ENCODE data around the gene DKK3.
A peak's percentile ranks its signal among the peaks of the same experiment; 100 is the strongest.

The DKK3 gene

GRCh38 chr11:12029738-12030363, 21.4 kb upstream of the DKK3 start:
- ATAC-seq: no peak
- DNase-seq: no peak

- DNase-seq (no peak), ATAC-seq (no peak)
These were observed 20.7 kb upstream of the DKK3 start for GRCh38 chr11:12029119-12029518.

GRCh38 chr11:12028303-12028702, 19.9 kb upstream of the DKK3 start:
- no peak for ATAC-seq
- no peak for DNase-seq

- DNase-seq (no peak), ATAC-seq (no peak)
These were observed 18.1 kb upstream of the DKK3 start for GRCh38 chr11:12026331-12027211.

GRCh38 chr11:12024254-12024926, 16.0 kb upstream of the DKK3 start:
- no peak for DNase-seq
- no peak for ATAC-seq

GRCh38 chr11:12023015-12023414, 14.6 kb upstream of the DKK3 start:
- DNase-seq: no peak
- no peak for ATAC-seq

- ATAC-seq (no peak), DNase-seq (no peak)
These were observed 12.1 kb upstream of the DKK3 start for GRCh38 chr11:12020546-12020945.

GRCh38 chr11:12019866-12020416, 11.5 kb upstream of the DKK3 start:
- ATAC-seq: no peak
- no peak for DNase-seq

GRCh38 chr11:12019337-12019736, 10.9 kb upstream of the DKK3 start:
- ATAC-seq (no peak), DNase-seq (no peak)

GRCh38 chr11:12017865-12018453, 9.5 kb upstream of the DKK3 start:
- ATAC-seq (no peak), DNase-seq (no peak)

GRCh38 chr11:12017243-12017678, 8.8 kb upstream of the DKK3 start:
- DNase-seq (no peak), ATAC-seq (no peak)

GRCh38 chr11:12016246-12016645, 7.8 kb upstream of the DKK3 start:
- DNase-seq: no peak
- ATAC-seq: no peak

GRCh38 chr11:12015486-12015885, 7.1 kb upstream of the DKK3 start:
- DNase-seq (no peak), ATAC-seq (no peak)

- DNase-seq (no peak), ATAC-seq (no peak)
These were observed 5.4 kb upstream of the DKK3 start for GRCh38 chr11:12013781-12014180.

- ATAC-seq (no peak), DNase-seq (no peak)
These were observed 1.3 kb upstream of the DKK3 start for GRCh38 chr11:12009617-12010321.

- ATAC-seq: peak; percentile 40
- DNase-seq: no peak
These were observed 577 bp upstream of the DKK3 start for GRCh38 chr11:12008790-12009616.

GRCh38 chr11:12007230-12007593, 1.2 kb downstream of the DKK3 start:
- ATAC-seq: no peak
- no peak for DNase-seq

GRCh38 chr11:12006552-12007229, 1.7 kb downstream of the DKK3 start:
- no peak for DNase-seq

GRCh38 chr11:12005476-12005875, 3.0 kb downstream of the DKK3 start:
- DNase-seq: no peak

More at GRCh38 chr11:12006552-12007229, 1.7 kb downstream of the DKK3 start:
- ATAC-seq: no peak

GRCh38 chr11:12005061-12005460, 3.4 kb downstream of the DKK3 start:
- no peak for DNase-seq
- no peak for ATAC-seq

More at GRCh38 chr11:12005476-12005875, 3.0 kb downstream of the DKK3 start:
- ATAC-seq: no peak
